Astrocyte of the cerebellum (primary cell): ENCODE results near the gene LSS.
"Not testable (repeated sequence)": the region's sequence is repeated elsewhere in the genome, so short reads cannot be mapped to it uniquely, and the experiment has no call there.

Experiments used
- DNase-seq: peaks from one replicate; pipeline ENCODE4 v3.0.0-alpha.2; 2011; ENCODE audit warnings: low read depth
- H3K4me3 ChIP-seq: 2 replicates; pipeline ENCODE4 v1.5.1; 2011; ENCODE audit warnings: mild to moderate bottlenecking, low read depth, low read length, moderate library complexity
- in situ Hi-C: cut with HindIII; loops from 2 replicates; pipeline ENCODE4 v1.10.0; 2017; ENCODE audit warnings: low sequenced_read_pairs
- TF ChIP-seq, protein P1 (sequence below): IDR thresholded peaks from 2 replicates; pipeline ENCODE4 v1.5.1; 2012; ENCODE audit warnings: low read length, low read depth, moderate library complexity, mild to moderate bottlenecking; ENCODE audit errors: missing control alignments

The LSS gene

DNA sequence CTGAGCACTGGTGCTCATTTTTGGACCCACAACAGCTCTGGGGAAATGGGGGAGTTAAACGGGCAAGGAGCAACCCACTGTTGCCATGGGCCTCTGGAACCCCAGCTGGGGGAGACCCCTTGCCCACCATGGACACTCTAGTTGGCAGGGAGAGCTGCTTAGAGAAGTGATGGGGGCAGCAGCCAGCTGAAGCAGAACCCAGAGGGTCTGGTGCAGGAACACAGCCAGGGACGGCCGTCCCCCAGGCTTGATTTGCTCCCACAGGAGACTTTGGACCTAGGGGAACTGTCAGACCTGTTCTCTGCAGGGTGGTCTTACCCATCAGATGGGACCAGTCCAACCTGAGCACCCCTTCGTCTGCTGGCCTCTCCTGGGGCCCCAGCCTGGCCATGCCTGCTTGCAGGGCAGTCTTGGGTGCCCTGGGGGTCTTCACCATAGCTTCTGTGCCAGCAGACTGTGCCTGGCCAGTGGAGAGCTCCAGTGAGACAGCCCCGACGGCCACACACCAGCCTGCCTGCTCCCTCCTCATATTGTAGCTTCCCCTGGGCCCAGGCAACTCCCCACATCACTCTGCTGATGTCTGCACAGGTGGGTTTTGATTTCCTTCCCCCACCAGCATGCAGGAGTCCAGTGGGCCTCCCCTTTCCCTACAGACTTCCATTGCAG lies 55.6 kb downstream of the LSS start:
- in situ Hi-C loops, result no loop called here
- no peak overlapping the region for H3K4me3 ChIP-seq
- TF ChIP-seq, protein P1, sequence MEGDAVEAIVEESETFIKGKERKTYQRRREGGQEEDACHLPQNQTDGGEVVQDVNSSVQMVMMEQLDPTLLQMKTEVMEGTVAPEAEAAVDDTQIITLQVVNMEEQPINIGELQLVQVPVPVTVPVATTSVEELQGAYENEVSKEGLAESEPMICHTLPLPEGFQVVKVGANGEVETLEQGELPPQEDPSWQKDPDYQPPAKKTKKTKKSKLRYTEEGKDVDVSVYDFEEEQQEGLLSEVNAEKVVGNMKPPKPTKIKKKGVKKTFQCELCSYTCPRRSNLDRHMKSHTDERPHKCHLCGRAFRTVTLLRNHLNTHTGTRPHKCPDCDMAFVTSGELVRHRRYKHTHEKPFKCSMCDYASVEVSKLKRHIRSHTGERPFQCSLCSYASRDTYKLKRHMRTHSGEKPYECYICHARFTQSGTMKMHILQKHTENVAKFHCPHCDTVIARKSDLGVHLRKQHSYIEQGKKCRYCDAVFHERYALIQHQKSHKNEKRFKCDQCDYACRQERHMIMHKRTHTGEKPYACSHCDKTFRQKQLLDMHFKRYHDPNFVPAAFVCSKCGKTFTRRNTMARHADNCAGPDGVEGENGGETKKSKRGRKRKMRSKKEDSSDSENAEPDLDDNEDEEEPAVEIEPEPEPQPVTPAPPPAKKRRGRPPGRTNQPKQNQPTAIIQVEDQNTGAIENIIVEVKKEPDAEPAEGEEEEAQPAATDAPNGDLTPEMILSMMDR, result no peak
- no peak for DNase-seq

DNA sequence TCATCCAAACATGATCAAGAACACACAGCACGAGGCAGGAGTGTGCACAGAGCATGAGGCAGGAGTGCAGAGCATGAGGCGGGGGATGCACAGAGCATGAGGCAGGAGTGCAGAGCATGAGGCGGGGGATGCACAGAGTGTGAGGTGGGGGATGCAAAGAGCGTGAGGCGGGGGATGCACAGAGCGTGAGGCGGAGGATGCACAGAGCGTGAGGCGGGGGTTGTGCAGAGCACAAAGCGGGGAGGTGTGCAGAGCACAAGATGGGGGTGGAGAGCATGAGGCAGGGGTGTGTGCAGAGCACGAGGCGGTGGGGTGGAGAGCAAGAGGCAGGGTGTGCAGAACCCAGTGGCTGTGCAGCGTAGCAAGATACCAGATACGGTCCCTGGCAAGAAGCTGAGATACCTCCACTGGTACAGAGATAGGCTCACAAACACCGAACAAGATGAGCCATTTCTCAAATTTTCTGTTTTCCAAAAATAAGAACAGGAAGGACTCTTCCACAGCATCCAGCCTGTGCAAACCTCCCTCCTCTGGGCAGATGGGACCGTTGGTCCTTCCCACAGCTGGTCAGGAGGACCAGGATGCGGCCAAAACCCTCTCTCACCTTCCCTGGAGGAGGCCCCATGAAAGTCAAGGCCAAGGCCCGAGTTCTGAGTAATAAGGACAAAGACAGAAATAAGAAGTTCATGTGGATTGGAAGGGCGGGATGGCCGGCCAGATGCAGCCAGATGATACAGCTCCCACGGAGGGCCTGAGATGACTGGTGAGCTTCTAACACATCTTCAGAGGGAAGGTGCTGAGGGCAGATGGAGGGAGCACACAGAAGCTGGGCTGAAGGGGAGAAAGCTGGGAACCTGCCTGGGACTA lies 56.3 kb downstream of the LSS start:
- H3K4me3 ChIP-seq, result no peak overlapping the region
- in situ Hi-C loops, result no loop called here
- TF ChIP-seq, protein P1, result no peak
- DNase-seq, result no peak

DNA sequence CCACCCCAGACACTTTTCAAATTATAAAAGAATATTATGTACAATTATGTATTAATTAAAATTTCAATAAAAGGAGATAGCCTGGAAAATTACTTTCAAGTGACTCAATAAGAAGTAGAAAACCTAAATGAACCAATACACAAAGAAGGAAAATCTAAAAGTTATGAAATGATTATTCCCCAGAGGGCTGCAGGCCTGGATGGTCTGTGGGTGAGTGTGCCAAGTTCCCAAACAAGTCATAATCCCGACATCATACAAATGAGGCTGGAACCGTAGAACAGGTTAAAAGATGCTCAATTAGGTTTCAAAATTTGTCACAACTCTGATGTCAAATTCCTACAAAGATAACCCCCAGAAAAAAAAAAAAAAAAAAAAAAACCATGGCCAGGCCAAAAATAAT lies 57.0 kb downstream of the LSS start:
- H3K4me3 ChIP-seq, result no peak overlapping the region
- no peak for DNase-seq
- TF ChIP-seq, protein P1, result no peak
- in situ Hi-C loops, result no loop called here

DNA sequence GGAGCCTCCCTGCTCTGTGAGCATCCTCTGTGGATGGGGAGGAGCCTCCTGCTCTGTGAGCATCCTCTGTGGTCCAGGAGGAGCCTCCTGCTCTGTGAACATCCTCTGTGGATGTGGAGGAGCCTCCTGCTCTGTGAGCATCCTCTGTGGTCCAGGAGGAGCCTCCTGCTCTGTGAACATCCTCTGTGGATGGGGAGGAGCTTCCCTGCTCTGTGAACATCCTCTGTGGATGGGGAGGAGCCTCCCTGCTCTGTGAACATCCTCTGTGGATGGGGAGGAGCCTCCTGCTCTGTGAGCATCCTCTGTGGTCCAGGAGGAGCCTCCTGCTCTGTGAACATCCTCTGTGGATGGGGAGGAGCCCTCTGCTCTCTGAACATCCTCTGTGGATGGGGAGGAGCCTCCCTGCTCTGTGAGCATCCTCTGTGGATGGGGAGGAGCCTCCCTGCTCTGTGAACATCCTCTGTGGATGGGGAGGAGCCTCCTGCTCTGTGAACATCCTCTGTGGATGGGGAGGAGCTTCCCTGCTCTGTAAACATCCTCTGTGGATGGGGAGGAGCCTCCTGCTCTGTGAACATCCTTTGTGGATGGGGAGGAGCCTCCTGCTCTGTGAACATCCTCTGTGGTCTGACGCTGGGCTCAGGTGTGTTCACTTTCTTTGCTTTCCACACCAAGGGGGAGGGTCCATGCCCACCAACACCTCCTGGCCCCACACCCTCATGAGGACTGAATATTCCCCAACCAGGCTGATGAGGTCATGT lies 58.0 kb downstream of the LSS start:
- H3K4me3 ChIP-seq, in situ Hi-C loops, DNase-seq: not testable (repeated sequence)

DNA sequence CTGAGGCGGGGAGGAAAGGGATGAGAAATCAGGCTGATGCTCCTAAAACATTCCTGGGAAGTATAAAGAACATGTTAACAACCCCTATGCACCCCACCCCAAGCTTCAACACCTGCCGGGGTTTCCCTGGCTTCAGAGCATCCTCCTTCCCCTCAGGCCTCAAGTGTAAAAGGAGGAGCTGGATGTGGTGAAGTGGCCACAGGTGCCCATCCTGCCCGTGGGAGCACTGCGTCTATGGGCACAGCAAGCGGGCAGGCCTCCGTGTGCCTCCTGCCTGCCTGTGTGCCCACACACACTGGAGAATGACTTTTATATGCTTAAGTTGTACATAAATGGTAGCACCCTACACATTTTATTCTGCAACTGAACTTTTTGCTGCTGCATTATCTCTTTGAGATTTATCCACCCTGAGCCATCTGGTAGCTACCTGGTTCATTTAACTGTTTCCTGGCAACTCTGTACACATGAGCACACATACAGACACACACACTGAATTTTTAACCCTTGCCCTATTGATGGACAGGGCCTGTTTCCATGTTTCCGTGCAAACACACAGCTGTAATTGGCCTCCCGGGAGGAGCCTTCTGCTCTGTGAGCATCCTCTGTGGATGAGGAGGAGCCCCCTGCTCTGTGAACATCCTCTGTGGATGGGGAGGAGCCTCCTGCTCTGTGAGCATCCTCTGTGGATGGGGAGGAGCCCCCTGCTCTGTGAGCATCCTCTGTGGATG lies 59.8 kb downstream of the LSS start:
- in situ Hi-C loops, result no loop called here
- H3K4me3 ChIP-seq, result no peak overlapping the region
- TF ChIP-seq, protein P1, result no peak
- DNase-seq, result no peak

DNA sequence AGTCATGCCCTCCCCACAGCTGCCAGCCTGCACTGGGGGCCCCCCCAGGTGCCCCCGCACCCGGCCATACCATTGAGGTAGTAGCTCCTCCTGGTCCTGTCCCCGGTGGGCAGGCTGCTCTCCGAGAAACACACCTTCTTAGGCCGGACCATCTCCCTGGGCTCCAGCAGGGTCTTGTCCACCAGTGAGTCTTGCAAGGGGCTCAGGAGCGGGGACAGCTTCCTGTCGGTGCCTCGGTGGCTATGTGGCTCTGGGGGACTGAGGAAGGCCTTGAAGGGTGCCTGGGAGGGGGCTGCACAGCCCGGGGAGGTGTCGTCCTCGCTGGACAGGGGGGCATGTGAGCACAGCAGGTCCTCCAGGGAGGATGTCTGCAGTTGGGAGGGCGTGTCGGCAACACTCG lies 60.3 kb downstream of the LSS start:
- no peak for DNase-seq
- in situ Hi-C loops, result no loop called here
- TF ChIP-seq, protein P1, result no peak
- no peak overlapping the region for H3K4me3 ChIP-seq
